B cell (primary cell): ENCODE measurements around the gene TPCN2. TPM values are rescaled to one million over a fixed set of nuclear protein-coding genes. Genes with fewer than 3 reads are reported as not detected.

Source experiments
- ATAC-seq: fragments of 200-7000 bp; cut with Tn5 transposase; one replicate; pipeline ENCODE4 v1.10.0; 2021; ENCODE audit warnings: low read depth, mild to moderate bottlenecking, moderate number of reproducible peaks, moderate library complexity
- CTCF ChIA-PET: fragments of 350-600 bp; sonication (Branson Sonifier 250); formaldehyde crosslinking; loops from one replicate; lab custom pipeline; 2021; ENCODE audit warnings: antibody characterized with exemption, inconsistent platforms; lab: Charles Lee
- POLR2A ChIA-PET: fragments of 350-600 bp; sonication (Branson Sonifier 250); formaldehyde crosslinking; loops from one replicate; lab custom pipeline; 2021; ENCODE audit warnings: antibody characterized with exemption; lab: Charles Lee
- DNase-seq: peaks from one replicate; pipeline ENCODE4 v3.0.0; 2013
- H2AFZ ChIP-seq: 2 replicates; pipeline ENCODE4 v1.6.1; 2012; ENCODE audit warnings: mild to moderate bottlenecking, low read depth, low read length; ENCODE audit not compliant: insufficient read depth, poor library complexity, severe bottlenecking
- H3K27ac ChIP-seq, 2 donors: 1 replicate in 1 of 2; 2 replicates in 1 of 2; pipeline ENCODE4 v1.5.1; 2012 to 2013; ENCODE audit warnings: low read length in 2 of 2, mild to moderate bottlenecking in 2 of 2, moderate library complexity in 1 of 2
- H3K27me3 ChIP-seq, 4 experiments: fragments of 200-600 bp in 1 of 4; sonication (generic) in 1 of 4; replicated peaks in 1 of 4; 1 replicate in 2 of 4; 2 replicates in 2 of 4; pipeline versions ENCODE4 v1.6.1 to v1.7.0; 2013 to 2016; ENCODE audit warnings: low read length in 3 of 4, mild to moderate bottlenecking in 2 of 4, mixed read lengths in 1 of 4, moderate library complexity in 1 of 4; ENCODE audit not compliant: insufficient read depth in 4 of 4, control insufficient read depth in 3 of 4; ENCODE audit errors: control extremely low read depth in 1 of 4
- H3K36me3 ChIP-seq, 2 experiments: replicated peaks in 1 of 2; 1 replicate in 1 of 2; 2 replicates in 1 of 2; pipeline versions ENCODE4 v1.6.1 to v1.7.1; 2013; ENCODE audit warnings: low read length in 1 of 2; ENCODE audit not compliant: insufficient read depth in 2 of 2, control insufficient read depth in 1 of 2; ENCODE audit errors: control extremely low read depth in 1 of 2, extremely low read depth in 1 of 2
- H3K4me1 ChIP-seq, 2 donors: fragments of 200-600 bp in 1 of 2; sonication (generic) in 1 of 2; 1 replicate in 1 of 2; 2 replicates in 1 of 2; pipeline versions ENCODE4 v1.5.1 to v1.6.1; 2013 to 2017; ENCODE audit warnings: low read length in 2 of 2; ENCODE audit not compliant: control insufficient read depth in 2 of 2, insufficient read depth in 2 of 2
- H3K4me2 ChIP-seq: replicated peaks from 2 replicates; pipeline ENCODE3; 2012; ENCODE audit warnings: mild to moderate bottlenecking, low read depth, low read length; ENCODE audit not compliant: poor library complexity, severe bottlenecking
- H3K4me3 ChIP-seq, 5 experiments: fragments of 200-600 bp in 1 of 5; sonication (generic) in 1 of 5; 1 replicate in 3 of 5; 2 replicates in 2 of 5; pipeline versions ENCODE4 v1.5.1 to v1.7.0; 2011 to 2016; ENCODE audit warnings: low read length in 4 of 5, mild to moderate bottlenecking in 4 of 5, low read depth in 2 of 5, control low read depth in 1 of 5, moderate library complexity in 1 of 5; ENCODE audit not compliant: insufficient read depth in 1 of 5; ENCODE audit errors: control extremely low read depth in 1 of 5, extremely low read depth in 1 of 5
- H3K79me2 ChIP-seq: fragments of 200-600 bp; sonication (generic); one replicate; pipeline ENCODE4 v1.6.0; 2016; ENCODE audit warnings: low read length; ENCODE audit not compliant: control insufficient read depth, insufficient read depth
- H3K9ac ChIP-seq: fragments of 200-600 bp; sonication (generic); 2 replicates; pipeline ENCODE4 v1.6.1; 2017; ENCODE audit warnings: mild to moderate bottlenecking, low read length, moderate library complexity
- H3K9me3 ChIP-seq, 3 donors: one replicate each; pipeline versions ENCODE4 v1.6.1 to v1.7.1; 2013; ENCODE audit warnings: low read length in 2 of 3; ENCODE audit not compliant: control insufficient read depth in 2 of 3, insufficient read depth in 1 of 3; ENCODE audit errors: control extremely low read depth in 1 of 3
- H4K20me1 ChIP-seq: 2 replicates; pipeline ENCODE4 v1.6.0; 2012; ENCODE audit warnings: mild to moderate bottlenecking, low read length; ENCODE audit not compliant: insufficient read depth, control insufficient read depth, poor library complexity, severe bottlenecking
- H3K27ac Mint-ChIP-seq: one replicate; pipeline ENCODE4 v1.8.0; 2021; ENCODE audit warnings: mixed read lengths
- H3K27me3 Mint-ChIP-seq: one replicate; pipeline ENCODE4 v1.8.0; 2021; ENCODE audit warnings: mixed read lengths
- H3K4me1 Mint-ChIP-seq: one replicate; pipeline ENCODE4 v1.8.0; 2021; ENCODE audit warnings: mixed read lengths
- H3K4me3 Mint-ChIP-seq: one replicate; pipeline ENCODE4 v1.8.0; 2021; ENCODE audit warnings: mixed read lengths
- H3K9me3 Mint-ChIP-seq: one replicate; pipeline ENCODE4 v1.8.0; 2022; ENCODE audit warnings: mixed read lengths; ENCODE audit not compliant: insufficient read depth
- CTCF ChIP-seq: fragments of 200-600 bp; IDR thresholded peaks from one replicate; pipeline ENCODE4 v1.8.0; 2022; ENCODE audit warnings: antibody characterized with exemption, mild to moderate bottlenecking
- EZH2 ChIP-seq: IDR thresholded peaks from 2 replicates; pipeline ENCODE4 v1.6.1; 2012; ENCODE audit warnings: borderline replicate concordance, low read depth, mild to moderate bottlenecking, moderate library complexity, low read length; ENCODE audit not compliant: insufficient read depth, poor library complexity, severe bottlenecking
- WGBS: methylation state at CpG from one replicate; pipeline ENCODE4 v1.1.5; 2013; ENCODE audit warnings: missing lambda C conversion rate; ENCODE audit not compliant: insufficient coverage; 5-methylcytosine and 5-hydroxymethylcytosine counted together
- intact Hi-C: fragments of 100-400 bp; cut with micrococcal nuclease; formaldehyde crosslinking; loops from one replicate; pipeline ENCODE4 v1.10.0; 2022
- polyA plus RNA-seq: library from polyadenylated mRNA; depleted of rRNA; stranded (reverse); fragments of >200 nt; gene quantifications from 2 replicates; pipeline ENCODE4 v1.2.3, GENCODE V29; 2012
- total RNA-seq, 2 donors: library from RNA; stranded (reverse); fragments of 120-200 nt in 1 of 2; gene quantifications; 1 replicate in 1 of 2; 2 replicates in 1 of 2; pipeline versions ENCODE4 v1.2.3 to v1.2.4, GENCODE V29; 2013 to 2022

TPCN2 gene
- total and polyA plus RNA-seq, 2 donors (not counting 1 experiment from before 2014, with no cell fraction given), result 16.8 to 71.4 TPM

DNA sequence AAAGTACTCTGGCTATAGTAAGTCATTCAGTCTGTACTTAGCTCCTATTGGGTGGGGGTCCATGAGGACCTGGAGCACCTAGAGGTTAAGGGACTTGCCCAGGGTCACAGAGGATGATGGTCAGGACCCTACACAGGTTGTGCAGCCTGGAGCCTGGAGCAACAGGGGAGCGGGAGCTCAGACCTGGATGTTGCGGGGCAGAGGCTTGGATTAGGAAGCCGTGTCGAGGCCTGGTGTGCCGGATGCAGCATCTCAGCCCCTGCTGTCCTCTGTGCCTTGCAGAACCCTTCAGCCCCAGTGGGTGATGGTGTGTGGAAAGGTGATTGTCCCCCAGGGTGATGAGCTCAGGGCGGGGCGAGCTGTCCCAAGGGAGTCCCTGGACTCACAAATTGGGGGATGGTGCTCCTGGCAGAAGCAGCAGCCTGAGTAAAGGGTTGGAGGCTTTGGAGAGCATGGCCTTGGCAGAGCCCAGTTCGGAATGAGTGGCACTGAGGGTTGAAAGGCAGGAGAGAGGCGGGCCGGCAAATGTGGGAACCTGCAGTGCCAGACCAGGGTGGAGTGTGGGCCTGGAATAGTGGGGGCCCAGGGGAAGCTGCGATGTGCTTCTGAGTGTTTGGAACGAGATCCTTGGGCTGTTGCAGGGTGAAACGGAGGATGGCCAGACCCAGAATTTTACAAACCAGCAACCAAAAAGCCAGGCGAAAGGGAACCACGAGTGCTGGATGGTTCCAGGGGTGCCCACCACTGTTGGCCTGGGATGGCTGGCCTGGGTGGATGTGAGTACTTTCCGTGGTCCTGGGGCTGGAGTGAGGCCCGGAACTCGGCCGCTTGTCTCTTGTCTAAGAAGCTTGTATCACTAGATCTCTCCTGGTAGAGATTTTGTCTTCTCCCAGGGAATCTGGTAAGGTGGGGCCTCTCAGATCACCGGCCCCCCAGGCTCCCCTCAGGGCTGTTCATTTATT lies 2.9 kb downstream of the TPCN2 start:
- no peaks in the 10 kb centered on the region for H3K9me3 Mint-ChIP-seq
- Histone ChIP-seq H3K36me3 (peaks cover 0 to 6% of the 10 kb centered on the region in 2 experiments), H2AFZ (no peak overlapping the region), H3K4me3 (no peak overlapping the region), H4K20me1 (no peaks in the 10 kb centered on the region), H3K9ac (no peak overlapping the region), H3K79me2 (peaks cover 34% of the 10 kb centered on the region), H3K27ac (no peak overlapping the region), H3K9me3 (no peaks in the 10 kb centered on the region), H3K4me2 (peak overlapping the region; percentile 7), H3K4me1 (peaks cover 32 to 77% of the 10 kb centered on the region in 2 donors), H3K27me3 (no peaks in the 10 kb centered on the region)
- no peaks in the 10 kb centered on the region for H3K27me3 Mint-ChIP-seq
- H3K4me3 Mint-ChIP-seq, result peak overlapping the region; percentile 85
- TF ChIP-seq EZH2, result no peak
- no peak for TF ChIP-seq CTCF
- ATAC-seq (no peak), DNase-seq (peak; percentile 29)
- peak overlapping the region; percentile 81 for H3K27ac Mint-ChIP-seq
- ChIA-PET CTCF (interaction anchor here (1.1 kb wide), 2 partner anchors 36 to 208 kb away, joined by 3 read pairs; no protein-coding TSS in a partner anchor), POLR2A (interaction anchor here (0.7 kb wide), 1 partner anchor 11 kb away, joined by 3 read pairs; no protein-coding TSS in a partner anchor)
- H3K4me1 Mint-ChIP-seq, result peaks cover 57% of the 10 kb centered on the region
- intact Hi-C loops, result no loop called here
- WGBS, result 88% methylated on average over 19 of the region's 20 CpGs
